B cell (primary cell): Measurements from ENCODE around the gene AGBL4. TPM values are rescaled to one million over a fixed set of nuclear protein-coding genes. Genes with fewer than 3 reads are reported as not detected.

Source experiments
- ATAC-seq: fragments of 200-7000 bp; cut with Tn5 transposase; one replicate; pipeline ENCODE4 v1.10.0; 2021; ENCODE audit warnings: low read depth, mild to moderate bottlenecking, moderate number of reproducible peaks, moderate library complexity
- CTCF ChIA-PET: fragments of 350-600 bp; sonication (Branson Sonifier 250); formaldehyde crosslinking; loops from one replicate; lab custom pipeline; 2021; ENCODE audit warnings: antibody characterized with exemption, inconsistent platforms; lab: Charles Lee
- POLR2A ChIA-PET: fragments of 350-600 bp; sonication (Branson Sonifier 250); formaldehyde crosslinking; loops from one replicate; lab custom pipeline; 2021; ENCODE audit warnings: antibody characterized with exemption; lab: Charles Lee
- DNase-seq: peaks from one replicate; pipeline ENCODE4 v3.0.0; 2013
- H2AFZ ChIP-seq: 2 replicates; pipeline ENCODE4 v1.6.1; 2012; ENCODE audit warnings: mild to moderate bottlenecking, low read depth, low read length; ENCODE audit not compliant: insufficient read depth, poor library complexity, severe bottlenecking
- H3K27ac ChIP-seq, 2 donors: 1 replicate in 1 of 2; 2 replicates in 1 of 2; pipeline ENCODE4 v1.5.1; 2012 to 2013; ENCODE audit warnings: low read length in 2 of 2, mild to moderate bottlenecking in 2 of 2, moderate library complexity in 1 of 2
- H3K27me3 ChIP-seq, 4 experiments: fragments of 200-600 bp in 1 of 4; sonication (generic) in 1 of 4; replicated peaks in 1 of 4; 1 replicate in 2 of 4; 2 replicates in 2 of 4; pipeline versions ENCODE4 v1.6.1 to v1.7.0; 2013 to 2016; ENCODE audit warnings: low read length in 3 of 4, mild to moderate bottlenecking in 2 of 4, mixed read lengths in 1 of 4, moderate library complexity in 1 of 4; ENCODE audit not compliant: insufficient read depth in 4 of 4, control insufficient read depth in 3 of 4; ENCODE audit errors: control extremely low read depth in 1 of 4
- H3K36me3 ChIP-seq, 2 experiments: replicated peaks in 1 of 2; 1 replicate in 1 of 2; 2 replicates in 1 of 2; pipeline versions ENCODE4 v1.6.1 to v1.7.1; 2013; ENCODE audit warnings: low read length in 1 of 2; ENCODE audit not compliant: insufficient read depth in 2 of 2, control insufficient read depth in 1 of 2; ENCODE audit errors: control extremely low read depth in 1 of 2, extremely low read depth in 1 of 2
- H3K4me1 ChIP-seq, 2 donors: fragments of 200-600 bp in 1 of 2; sonication (generic) in 1 of 2; 1 replicate in 1 of 2; 2 replicates in 1 of 2; pipeline versions ENCODE4 v1.5.1 to v1.6.1; 2013 to 2017; ENCODE audit warnings: low read length in 2 of 2; ENCODE audit not compliant: control insufficient read depth in 2 of 2, insufficient read depth in 2 of 2
- H3K4me2 ChIP-seq: replicated peaks from 2 replicates; pipeline ENCODE3; 2012; ENCODE audit warnings: mild to moderate bottlenecking, low read depth, low read length; ENCODE audit not compliant: poor library complexity, severe bottlenecking
- H3K4me3 ChIP-seq, 5 experiments: fragments of 200-600 bp in 1 of 5; sonication (generic) in 1 of 5; 1 replicate in 3 of 5; 2 replicates in 2 of 5; pipeline versions ENCODE4 v1.5.1 to v1.7.0; 2011 to 2016; ENCODE audit warnings: low read length in 4 of 5, mild to moderate bottlenecking in 4 of 5, low read depth in 2 of 5, control low read depth in 1 of 5, moderate library complexity in 1 of 5; ENCODE audit not compliant: insufficient read depth in 1 of 5; ENCODE audit errors: control extremely low read depth in 1 of 5, extremely low read depth in 1 of 5
- H3K79me2 ChIP-seq: fragments of 200-600 bp; sonication (generic); one replicate; pipeline ENCODE4 v1.6.0; 2016; ENCODE audit warnings: low read length; ENCODE audit not compliant: control insufficient read depth, insufficient read depth
- H3K9ac ChIP-seq: fragments of 200-600 bp; sonication (generic); 2 replicates; pipeline ENCODE4 v1.6.1; 2017; ENCODE audit warnings: mild to moderate bottlenecking, low read length, moderate library complexity
- H3K9me3 ChIP-seq, 3 donors: one replicate each; pipeline versions ENCODE4 v1.6.1 to v1.7.1; 2013; ENCODE audit warnings: low read length in 2 of 3; ENCODE audit not compliant: control insufficient read depth in 2 of 3, insufficient read depth in 1 of 3; ENCODE audit errors: control extremely low read depth in 1 of 3
- H4K20me1 ChIP-seq: 2 replicates; pipeline ENCODE4 v1.6.0; 2012; ENCODE audit warnings: mild to moderate bottlenecking, low read length; ENCODE audit not compliant: insufficient read depth, control insufficient read depth, poor library complexity, severe bottlenecking
- H3K27ac Mint-ChIP-seq: one replicate; pipeline ENCODE4 v1.8.0; 2021; ENCODE audit warnings: mixed read lengths
- H3K27me3 Mint-ChIP-seq: one replicate; pipeline ENCODE4 v1.8.0; 2021; ENCODE audit warnings: mixed read lengths
- H3K4me1 Mint-ChIP-seq: one replicate; pipeline ENCODE4 v1.8.0; 2021; ENCODE audit warnings: mixed read lengths
- H3K4me3 Mint-ChIP-seq: one replicate; pipeline ENCODE4 v1.8.0; 2021; ENCODE audit warnings: mixed read lengths
- H3K9me3 Mint-ChIP-seq: one replicate; pipeline ENCODE4 v1.8.0; 2022; ENCODE audit warnings: mixed read lengths; ENCODE audit not compliant: insufficient read depth
- EZH2 ChIP-seq: IDR thresholded peaks from 2 replicates; pipeline ENCODE4 v1.6.1; 2012; ENCODE audit warnings: borderline replicate concordance, low read depth, mild to moderate bottlenecking, moderate library complexity, low read length; ENCODE audit not compliant: insufficient read depth, poor library complexity, severe bottlenecking
- WGBS: methylation state at CpG from one replicate; pipeline ENCODE4 v1.1.5; 2013; ENCODE audit warnings: missing lambda C conversion rate; ENCODE audit not compliant: insufficient coverage; 5-methylcytosine and 5-hydroxymethylcytosine counted together
- intact Hi-C: fragments of 100-400 bp; cut with micrococcal nuclease; formaldehyde crosslinking; loops from one replicate; pipeline ENCODE4 v1.10.0; 2022
- polyA plus RNA-seq: library from polyadenylated mRNA; depleted of rRNA; stranded (reverse); fragments of >200 nt; gene quantifications from 2 replicates; pipeline ENCODE4 v1.2.3, GENCODE V29; 2012
- total RNA-seq, 2 donors: library from RNA; stranded (reverse); fragments of 120-200 nt in 1 of 2; gene quantifications; 1 replicate in 1 of 2; 2 replicates in 1 of 2; pipeline versions ENCODE4 v1.2.3 to v1.2.4, GENCODE V29; 2013 to 2022
- TF ChIP-seq, protein P1 (sequence below): fragments of 200-600 bp; IDR thresholded peaks from one replicate; pipeline ENCODE4 v1.8.0; 2022; ENCODE audit warnings: antibody characterized with exemption, mild to moderate bottlenecking

AGBL4 gene
- total and polyA plus RNA-seq, 2 donors (not counting 1 experiment from before 2014, with no cell fraction given): 0.07 to 0.12 TPM

DNA sequence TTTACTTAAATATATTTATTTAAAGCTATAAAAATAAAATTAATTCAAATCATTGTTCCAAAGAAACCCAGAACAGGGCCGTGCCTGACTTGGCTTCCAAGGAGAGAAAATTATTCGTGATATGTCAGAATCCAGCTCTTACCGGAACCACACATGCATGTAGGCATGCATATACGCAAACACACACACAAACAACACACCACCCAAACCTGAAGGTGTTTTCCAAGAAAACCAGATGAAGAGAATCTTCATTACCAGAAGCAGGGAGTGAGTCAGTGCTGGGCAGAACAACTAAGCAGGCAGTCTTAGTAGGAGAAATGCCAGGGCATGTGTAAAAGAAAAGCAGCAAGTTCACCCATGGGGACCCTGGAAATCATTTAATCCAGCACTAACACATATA lies 815.0 kb downstream of the AGBL4 start:
- ChIA-PET CTCF (no interaction called here), POLR2A (no interaction called here)
- no peak overlapping the region for H3K27ac ChIP-seq
- H3K27me3 ChIP-seq: no peaks in the 10 kb centered on the region
- H3K4me3 ChIP-seq: no peak overlapping the region
- H4K20me1 ChIP-seq: no peaks in the 10 kb centered on the region
- H3K4me1 Mint-ChIP-seq: no peaks in the 10 kb centered on the region
- no peak overlapping the region for H3K4me2 ChIP-seq
- H3K9me3 ChIP-seq: peaks cover 0 to 1% (median 0%) of the 10 kb centered on the region in 3 donors
- no peak overlapping the region for H3K9ac ChIP-seq
- no peaks in the 10 kb centered on the region for H3K36me3 ChIP-seq
- H2AFZ ChIP-seq: no peak overlapping the region
- peaks cover 5% of the 10 kb centered on the region for H3K27me3 Mint-ChIP-seq
- H3K4me3 Mint-ChIP-seq: no peak overlapping the region
- no peak for DNase-seq
- TF ChIP-seq, protein P1, sequence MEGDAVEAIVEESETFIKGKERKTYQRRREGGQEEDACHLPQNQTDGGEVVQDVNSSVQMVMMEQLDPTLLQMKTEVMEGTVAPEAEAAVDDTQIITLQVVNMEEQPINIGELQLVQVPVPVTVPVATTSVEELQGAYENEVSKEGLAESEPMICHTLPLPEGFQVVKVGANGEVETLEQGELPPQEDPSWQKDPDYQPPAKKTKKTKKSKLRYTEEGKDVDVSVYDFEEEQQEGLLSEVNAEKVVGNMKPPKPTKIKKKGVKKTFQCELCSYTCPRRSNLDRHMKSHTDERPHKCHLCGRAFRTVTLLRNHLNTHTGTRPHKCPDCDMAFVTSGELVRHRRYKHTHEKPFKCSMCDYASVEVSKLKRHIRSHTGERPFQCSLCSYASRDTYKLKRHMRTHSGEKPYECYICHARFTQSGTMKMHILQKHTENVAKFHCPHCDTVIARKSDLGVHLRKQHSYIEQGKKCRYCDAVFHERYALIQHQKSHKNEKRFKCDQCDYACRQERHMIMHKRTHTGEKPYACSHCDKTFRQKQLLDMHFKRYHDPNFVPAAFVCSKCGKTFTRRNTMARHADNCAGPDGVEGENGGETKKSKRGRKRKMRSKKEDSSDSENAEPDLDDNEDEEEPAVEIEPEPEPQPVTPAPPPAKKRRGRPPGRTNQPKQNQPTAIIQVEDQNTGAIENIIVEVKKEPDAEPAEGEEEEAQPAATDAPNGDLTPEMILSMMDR: no peak
- TF ChIP-seq EZH2: no peak
- H3K27ac Mint-ChIP-seq: no peak overlapping the region
- intact Hi-C loops: no loop called here
- no peaks in the 10 kb centered on the region for H3K4me1 ChIP-seq
- ATAC-seq: no peak
- no CpG with 5 or more reads among the region's 4 CpGs for WGBS
- no peaks in the 10 kb centered on the region for H3K9me3 Mint-ChIP-seq
- H3K79me2 ChIP-seq: no peaks in the 10 kb centered on the region

DNA sequence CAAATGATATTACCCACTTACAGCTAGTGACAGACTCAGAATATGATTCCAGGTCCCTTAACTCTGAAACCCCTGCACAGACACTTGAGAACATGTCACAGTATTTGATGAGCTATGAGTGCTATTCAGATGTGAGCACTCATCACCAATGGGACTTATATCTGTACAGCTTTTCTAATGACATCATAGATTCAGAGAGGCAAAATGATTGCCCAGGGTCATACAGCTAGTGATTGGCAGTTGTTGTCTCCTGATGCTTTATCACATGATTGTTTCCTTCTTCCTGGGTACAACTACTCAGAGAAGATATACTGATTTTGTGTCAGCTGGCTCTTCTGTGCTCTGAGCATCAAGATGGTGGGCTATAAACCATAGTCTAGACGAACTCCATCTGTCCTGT lies 819.0 kb downstream of the AGBL4 start:
- Histone ChIP-seq H3K9me3 (peaks cover 0 to 1% (median 0%) of the 10 kb centered on the region in 3 donors), H3K9ac (no peak overlapping the region)

More for the DNA sequence above, 819.0 kb downstream of the AGBL4 start:
- H3K4me2 ChIP-seq: no peak overlapping the region
- no peak for TF ChIP-seq EZH2
- TF ChIP-seq, protein P1: no peak
- H3K79me2 ChIP-seq: no peaks in the 10 kb centered on the region
- ChIA-PET CTCF (no interaction called here), POLR2A (no interaction called here)
- no peaks in the 10 kb centered on the region for H3K36me3 ChIP-seq
- Mint-ChIP-seq H3K27ac (no peak overlapping the region), H3K27me3 (peaks cover 13% of the 10 kb centered on the region), H3K9me3 (peaks cover 6% of the 10 kb centered on the region), H3K4me1 (no peaks in the 10 kb centered on the region), H3K4me3 (no peak overlapping the region)
- intact Hi-C loops: no loop called here
- DNase-seq (no peak), ATAC-seq (no peak)
- H3K4me3 ChIP-seq: no peak overlapping the region
- no peak overlapping the region for H2AFZ ChIP-seq
- H3K27ac ChIP-seq: no peak overlapping the region
- no peaks in the 10 kb centered on the region for H4K20me1 ChIP-seq
- WGBS: 57% methylated on average over 1 of the region's 1 CpG
- H3K4me1 ChIP-seq: no peaks in the 10 kb centered on the region
- no peaks in the 10 kb centered on the region for H3K27me3 ChIP-seq
